D721Med (cell line): ENCODE data around the gene EML6.

Experiments used
- DNase-seq: peaks from one replicate; pipeline ENCODE4 v3.0.0; 2011; ENCODE audit warnings: low spot score; ENCODE audit not compliant: insufficient read length
- FAIRE-seq: peaks from 2 replicates; lab custom pipeline; 2011; peaks lifted over from hg19 to GRCh38; lab: Jason Lieb, UNC
- CTCF ChIP-seq: IDR thresholded peaks from 2 replicates; pipeline ENCODE4 v1.5.1; 2012; ENCODE audit warnings: mild to moderate bottlenecking, control low read depth; ENCODE audit not compliant: insufficient read depth; ENCODE audit errors: missing control alignments

Gene EML6

GRCh38 chr2:54772110-54772509 is 48.6 kb downstream of the EML6 start:
- DNase-seq (no peak), FAIRE-seq (no peak)
- TF ChIP-seq CTCF, result no peak

GRCh38 chr2:54772531-54772930 is 49.1 kb downstream of the EML6 start:
- no peak for FAIRE-seq

GRCh38 chr2:54773233-54773632 is 49.8 kb downstream of the EML6 start:
- DNase-seq, result no peak
- FAIRE-seq, result no peak
- no peak for TF ChIP-seq CTCF

More at GRCh38 chr2:54772531-54772930, 49.1 kb downstream of the EML6 start:
- TF ChIP-seq CTCF, result no peak
- DNase-seq, result no peak

GRCh38 chr2:54773838-54774237 is 50.4 kb downstream of the EML6 start:
- no peak for TF ChIP-seq CTCF
- no peak for FAIRE-seq
- DNase-seq, result no peak

GRCh38 chr2:54775710-54776109 is 52.2 kb downstream of the EML6 start:
- no peak for FAIRE-seq
- TF ChIP-seq CTCF, result no peak
- no peak for DNase-seq

- no peak for TF ChIP-seq CTCF
- DNase-seq (no peak), FAIRE-seq (no peak)
Measured at GRCh38 chr2:54776494-54776893, 53.0 kb downstream of the EML6 start.

- no peak for DNase-seq
- TF ChIP-seq CTCF, result no peak
- no peak for FAIRE-seq
Measured at GRCh38 chr2:54783349-54783748, 59.9 kb downstream of the EML6 start.
